DMS79 (cell line): ENCODE data around the gene RIN2.
A peak's percentile ranks its signal among the peaks of the same experiment; 100 is the strongest.

Source experiments
- DNase-seq: peaks from one replicate; lab custom pipeline; 2025; lab: John Stamatoyannopoulos, UW

RIN2 gene

GRCh38 chr20:19758133-19758500, at the start of gene RIN2:
Gene RIN2, plus strand, starts transcription at chr20:19758258. Its CDS starts 131,344 bp downstream, at chr20:19889602.
- no peak for DNase-seq

- no peak for DNase-seq
Measured at GRCh38 chr20:19709635-19710335, 48.3 kb upstream of the RIN2 start.

GRCh38 chr20:19710336-19711120, 47.5 kb upstream of the RIN2 start:
- no peak for DNase-seq

GRCh38 chr20:19711126-19711525, 46.9 kb upstream of the RIN2 start:
- DNase-seq, result no peak

GRCh38 chr20:19712721-19713260, 45.3 kb upstream of the RIN2 start:
- DNase-seq, result peak; percentile 15

- peak; percentile 11 for DNase-seq
Measured at GRCh38 chr20:19713822-19714578, 44.1 kb upstream of the RIN2 start.

GRCh38 chr20:19714579-19714840, 43.5 kb upstream of the RIN2 start:
- no peak for DNase-seq

- DNase-seq, result no peak
Measured at GRCh38 chr20:19715986-19716385, 42.1 kb upstream of the RIN2 start.

GRCh38 chr20:19718880-19719279, 39.2 kb upstream of the RIN2 start:
- DNase-seq, result no peak

GRCh38 chr20:19720991-19721390, 37.1 kb upstream of the RIN2 start:
- no peak for DNase-seq

GRCh38 chr20:19723051-19723450, 35.0 kb upstream of the RIN2 start:
- DNase-seq, result no peak

GRCh38 chr20:19723813-19724430, 34.1 kb upstream of the RIN2 start:
- no peak for DNase-seq

- DNase-seq, result no peak
Measured at GRCh38 chr20:19725373-19725772, 32.7 kb upstream of the RIN2 start.

GRCh38 chr20:19725814-19726525, 32.1 kb upstream of the RIN2 start:
- DNase-seq, result no peak

- no peak for DNase-seq
Measured at GRCh38 chr20:19727251-19727847, 30.7 kb upstream of the RIN2 start.

GRCh38 chr20:19729672-19730071, 28.4 kb upstream of the RIN2 start:
- DNase-seq, result no peak

- DNase-seq, result no peak
Measured at GRCh38 chr20:19730706-19731105, 27.4 kb upstream of the RIN2 start.

- no peak for DNase-seq
Measured at GRCh38 chr20:19734811-19735210, 23.2 kb upstream of the RIN2 start.

GRCh38 chr20:19735446-19735845, 22.6 kb upstream of the RIN2 start:
- no peak for DNase-seq

GRCh38 chr20:19737025-19737424, 21.0 kb upstream of the RIN2 start:
- no peak for DNase-seq

GRCh38 chr20:19738951-19739350, 19.1 kb upstream of the RIN2 start:
- no peak for DNase-seq
